Astrocyte (in vitro differentiated cells and primary cell): ENCODE data around the gene JPH3.

Source experiments
- EZH2 ChIP-seq: IDR thresholded peaks from 2 replicates; pipeline ENCODE4 v1.6.1; 2012; ENCODE audit warnings: mild to moderate bottlenecking, low read length, inconsistent platforms; ENCODE audit not compliant: insufficient read depth
- TF ChIP-seq, protein P1 (sequence below): IDR thresholded peaks from 2 replicates; pipeline ENCODE4 v1.5.1; 2011; ENCODE audit warnings: low read depth, mild to moderate bottlenecking, inconsistent platforms, low read length, moderate library complexity; ENCODE audit not compliant: insufficient read depth

DNA sequence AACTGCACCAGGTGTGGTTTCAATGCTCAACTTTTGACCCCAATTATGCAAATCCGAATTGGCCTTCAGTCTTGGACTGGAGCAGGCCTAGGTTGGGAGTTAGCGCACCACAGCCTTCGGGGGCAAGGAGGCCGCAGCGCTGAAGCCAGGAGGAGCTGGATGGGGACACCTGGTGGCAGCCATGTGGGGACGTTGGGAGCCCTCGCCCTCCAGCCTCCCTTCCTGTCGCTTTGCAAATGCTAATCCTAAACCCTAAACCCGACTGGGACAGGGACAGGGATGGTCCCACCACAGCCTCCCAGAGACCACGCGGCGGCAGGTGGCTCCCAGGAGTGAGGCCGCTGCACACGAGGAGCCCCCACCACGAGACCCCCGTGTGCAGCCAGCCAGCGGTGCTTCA, 104.8 kb downstream of the JPH3 start:
- TF ChIP-seq, protein P1, sequence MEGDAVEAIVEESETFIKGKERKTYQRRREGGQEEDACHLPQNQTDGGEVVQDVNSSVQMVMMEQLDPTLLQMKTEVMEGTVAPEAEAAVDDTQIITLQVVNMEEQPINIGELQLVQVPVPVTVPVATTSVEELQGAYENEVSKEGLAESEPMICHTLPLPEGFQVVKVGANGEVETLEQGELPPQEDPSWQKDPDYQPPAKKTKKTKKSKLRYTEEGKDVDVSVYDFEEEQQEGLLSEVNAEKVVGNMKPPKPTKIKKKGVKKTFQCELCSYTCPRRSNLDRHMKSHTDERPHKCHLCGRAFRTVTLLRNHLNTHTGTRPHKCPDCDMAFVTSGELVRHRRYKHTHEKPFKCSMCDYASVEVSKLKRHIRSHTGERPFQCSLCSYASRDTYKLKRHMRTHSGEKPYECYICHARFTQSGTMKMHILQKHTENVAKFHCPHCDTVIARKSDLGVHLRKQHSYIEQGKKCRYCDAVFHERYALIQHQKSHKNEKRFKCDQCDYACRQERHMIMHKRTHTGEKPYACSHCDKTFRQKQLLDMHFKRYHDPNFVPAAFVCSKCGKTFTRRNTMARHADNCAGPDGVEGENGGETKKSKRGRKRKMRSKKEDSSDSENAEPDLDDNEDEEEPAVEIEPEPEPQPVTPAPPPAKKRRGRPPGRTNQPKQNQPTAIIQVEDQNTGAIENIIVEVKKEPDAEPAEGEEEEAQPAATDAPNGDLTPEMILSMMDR = no peak
- TF ChIP-seq EZH2 = no peak
